Body of pancreas (tissue), 4 donors: ENCODE measurements around the gene PLXNC1. TPM values are rescaled to one million over a fixed set of nuclear protein-coding genes. Genes with fewer than 3 reads are reported as not detected.
A peak's percentile ranks its signal among the peaks of the same experiment; 100 is the strongest.

Source experiments
- ATAC-seq: fragments of 150-250 bp; one replicate; pipeline ENCODE4 v1.9.1; 2016
- DNase-seq, 4 donors: peaks; one replicate each; pipeline ENCODE4 v3.0.0-alpha.2; 2019
- H3K27ac ChIP-seq, 4 donors: fragments of 200-600 bp; sonication (generic); 1 replicate in 3 of 4; 2 replicates in 1 of 4; pipeline versions ENCODE4 v1.5.1 to v1.6.1; 2016 to 2019; ENCODE audit warnings: mild to moderate bottlenecking in 1 of 4, mixed read lengths in 1 of 4, moderate library complexity in 1 of 4
- H3K27me3 ChIP-seq, 2 donors: fragments of 200-600 bp; sonication (generic); one replicate each; pipeline ENCODE4 v1.6.0; 2016; ENCODE audit warnings: mild to moderate bottlenecking in 1 of 2
- H3K36me3 ChIP-seq, 2 donors: fragments of 200-600 bp; sonication (generic); replicated peaks in 1 of 2; 2 replicates each; pipeline ENCODE4 v1.5.1; 2016; ENCODE audit warnings: low read depth in 2 of 2; ENCODE audit not compliant: insufficient read depth in 1 of 2
- H3K4me1 ChIP-seq: fragments of 200-600 bp; sonication (generic); one replicate; pipeline ENCODE4 v1.6.0; 2016
- H3K4me3 ChIP-seq, 2 donors: fragments of 200-600 bp; sonication (generic); 1 replicate in 1 of 2; 2 replicates in 1 of 2; pipeline ENCODE4 v1.5.1; 2016 to 2019
- H3K9me3 ChIP-seq, 3 donors: fragments of 200-600 bp; sonication (generic); 1 replicate in 2 of 3; 2 replicates in 1 of 3; pipeline ENCODE4 v1.5.1; 2016
- CTCF ChIP-seq, 7 experiments: fragments of 450-650 bp in 4 of 7; fragments of 200-600 bp in 3 of 7; sonication (generic) in 3 of 7; IDR thresholded peaks; one replicate each; pipeline ENCODE4 v1.5.1; 2016 to 2019; ENCODE audit warnings: antibody characterized with exemption in 7 of 7
- POLR2A ChIP-seq, 3 donors: fragments of 450-650 bp; IDR thresholded peaks; one replicate each; pipeline ENCODE4 v1.6.1; 2016; ENCODE audit warnings: antibody characterized with exemption in 3 of 3, mild to moderate bottlenecking in 2 of 3
- WGBS, 2 donors: methylation state at CpG; one replicate each; pipeline ENCODE4 v1.1.5; 2017; 5-methylcytosine and 5-hydroxymethylcytosine counted together
- intact Hi-C: fragments of 100-400 bp; cut with DNase I; formaldehyde crosslinking; loops from one replicate; pipeline ENCODE4 v1.15.1; 2023
- total RNA-seq, 2 donors: library from RNA; depleted of rRNA; stranded (reverse); fragments of >200 nt; gene quantifications; one replicate each; pipeline ENCODE4 v1.1.0, GENCODE V29; 2016

Gene PLXNC1
- total RNA-seq, 2 donors from 2014 or later, result 3.9 to 4.9 TPM

- H3K4me3 ChIP-seq, result no peak overlapping the region
- H3K27me3 ChIP-seq, result no peaks in the 10 kb centered on the region
- 71 to 78% methylated on average over 7 of the region's 7 CpGs for whole genome bisulfite sequencing, 2 donors
- H3K36me3 ChIP-seq, result no peaks in the 10 kb centered on the region
- no peak for DNase-seq
- H3K27ac ChIP-seq, result no peak overlapping the region
- no peaks in the 10 kb centered on the region for H3K9me3 ChIP-seq
- H3K4me1 ChIP-seq, result peaks cover 13% of the 10 kb centered on the region
- TF ChIP-seq CTCF (IDR thresholded peaks at IDR 0.05) (no peak), POLR2A (IDR thresholded peaks at IDR 0.05) (no peak)
- ATAC-seq, result no peak
- intact Hi-C loops, result no loop called here
Measured at GRCh38 chr12:94265539-94265938, 117.2 kb downstream of the PLXNC1 start.

GRCh38 chr12:94265966-94266745 is 117.8 kb downstream of the PLXNC1 start:
- Histone ChIP-seq H3K4me1 (peaks cover 13% of the 10 kb centered on the region), H3K27me3 (no peaks in the 10 kb centered on the region), H3K36me3 (no peaks in the 10 kb centered on the region), H3K27ac (no peak overlapping the region), H3K9me3 (no peaks in the 10 kb centered on the region), H3K4me3 (no peak overlapping the region)
- WGBS, 2 donors, result 79 to 81% methylated on average over 10 to 14 of the region's 14 CpGs
- TF ChIP-seq CTCF (IDR thresholded peaks at IDR 0.05) (no peak), POLR2A (IDR thresholded peaks at IDR 0.05) (no peak)
- DNase-seq (peak in 1 of 4 donors; percentile 35), ATAC-seq (no peak)
- intact Hi-C loops, result no loop called here

GRCh38 chr12:94266796-94267536 is 118.6 kb downstream of the PLXNC1 start:
- Histone ChIP-seq H3K4me3 (no peak overlapping the region), H3K9me3 (no peaks in the 10 kb centered on the region), H3K27ac (peak overlapping the region in 1 of 4 donors; percentile 37), H3K36me3 (no peaks in the 10 kb centered on the region), H3K4me1 (peaks cover 10% of the 10 kb centered on the region), H3K27me3 (no peaks in the 10 kb centered on the region)
- 48 to 57% methylated on average over 11 of the region's 11 CpGs for WGBS, 2 donors
- no peak for TF ChIP-seq CTCF (IDR thresholded peaks at IDR 0.05)
- TF ChIP-seq POLR2A (IDR thresholded peaks at IDR 0.05), result no peak
- no peak for DNase-seq
- ATAC-seq, result no peak
- intact Hi-C loops, result no loop called here

- intact Hi-C loops, result no loop called here
- Histone ChIP-seq H3K4me1 (peaks cover 6% of the 10 kb centered on the region), H3K36me3 (no peaks in the 10 kb centered on the region), H3K27ac (peak overlapping the region in 1 of 4 donors; percentile 37), H3K27me3 (no peaks in the 10 kb centered on the region), H3K9me3 (no peaks in the 10 kb centered on the region), H3K4me3 (no peak overlapping the region)
- TF ChIP-seq POLR2A (IDR thresholded peaks at IDR 0.05), result no peak
- ATAC-seq (no peak), DNase-seq (no peak)
- 63 to 75% methylated on average over 3 of the region's 3 CpGs for WGBS, 2 donors
Measured at GRCh38 chr12:94267537-94267872, 119.1 kb downstream of the PLXNC1 start.

GRCh38 chr12:94267921-94268471 is 119.6 kb downstream of the PLXNC1 start:
- Histone ChIP-seq H3K9me3 (no peaks in the 10 kb centered on the region), H3K27ac (peak overlapping the region in 1 of 4 donors; percentile 37), H3K36me3 (no peaks in the 10 kb centered on the region), H3K4me1 (peaks cover 3% of the 10 kb centered on the region), H3K4me3 (no peak overlapping the region), H3K27me3 (no peaks in the 10 kb centered on the region)
- TF ChIP-seq POLR2A (IDR thresholded peaks at IDR 0.05), result no peak
- TF ChIP-seq CTCF (IDR thresholded peaks at IDR 0.05), result no peak
- intact Hi-C loops, result no loop called here
- 72 to 85% methylated on average over 5 of the region's 5 CpGs for WGBS, 2 donors
- no peak for ATAC-seq
- no peak for DNase-seq
